Activated B cell treated with CpG ODN at 0.5 μM for 24 hours (primary cell): ENCODE results near the gene PNKD. TPM values are rescaled to one million over a fixed set of nuclear protein-coding genes. Genes with fewer than 3 reads are reported as not detected.

ENCODE experiments used
- ATAC-seq: fragments of 200-7000 bp; cut with Tn5 transposase; one replicate; pipeline ENCODE4 v1.10.0; 2021; ENCODE audit warnings: low read depth, mild to moderate bottlenecking, moderate library complexity
- CTCF ChIA-PET: fragments of 350-600 bp; sonication (Branson Sonifier 250); formaldehyde crosslinking; loops from one replicate; lab custom pipeline; 2021; ENCODE audit warnings: antibody characterized with exemption; lab: Charles Lee
- POLR2A ChIA-PET: fragments of 350-600 bp; sonication (Branson Sonifier 250); formaldehyde crosslinking; loops from one replicate; lab custom pipeline; 2021; ENCODE audit warnings: antibody characterized with exemption; lab: Charles Lee
- DNase-seq: peaks from one replicate; pipeline ENCODE4 v3.0.0; 2022
- H3K27ac Mint-ChIP-seq: one replicate; pipeline ENCODE4 v1.8.0; 2020; ENCODE audit warnings: mixed read lengths
- H3K27me3 Mint-ChIP-seq: one replicate; pipeline ENCODE4 v1.8.0; 2021; ENCODE audit warnings: mixed read lengths
- H3K36me3 Mint-ChIP-seq: one replicate; pipeline ENCODE4 v1.8.0; 2021; ENCODE audit warnings: low read depth, mixed read lengths
- H3K4me1 Mint-ChIP-seq: one replicate; pipeline ENCODE4 v1.8.0; 2021; ENCODE audit warnings: mixed read lengths
- H3K4me3 Mint-ChIP-seq: one replicate; pipeline ENCODE4 v1.8.0; 2020; ENCODE audit warnings: mild to moderate bottlenecking, mixed read lengths
- H3K9me3 Mint-ChIP-seq: one replicate; pipeline ENCODE4 v1.8.0; 2020; ENCODE audit warnings: mixed read lengths
- CTCF ChIP-seq: fragments of 200-600 bp; IDR thresholded peaks from one replicate; pipeline ENCODE4 v1.8.0; 2022; ENCODE audit warnings: antibody characterized with exemption, mild to moderate bottlenecking
- intact Hi-C: fragments of 100-400 bp; cut with micrococcal nuclease; formaldehyde crosslinking; loops from one replicate; pipeline ENCODE4 v1.15.1; 2024
- total RNA-seq: library from RNA; stranded (reverse); gene quantifications from 2 replicates; pipeline ENCODE4 v1.2.3, GENCODE V29; 2022

PNKD gene
- total RNA-seq, 1 donor from 2014 or later, result 21.0 TPM

GRCh38 chr2:218257390-218257981, 12.8 kb upstream of the PNKD start:
- CTCF ChIA-PET, result interaction anchor here (0.6 to 3.6 kb wide), 16 partner anchors 10 to 290 kb away, joined by 3 to 29 read pairs (median 4); partner anchors contain the start of genes AAMP, ARPC2, CXCR1 and PNKD

GRCh38 chr2:218259099-218259961, 11.0 kb upstream of the PNKD start:
- H3K9me3 Mint-ChIP-seq, result no peaks in the 10 kb centered on the region
- intact Hi-C loops, result no loop called here
- DNase-seq (no peak), ATAC-seq (no peak)
- H3K27ac Mint-ChIP-seq, result peak overlapping the region; percentile 92
- CTCF ChIA-PET, result interaction anchor here (1.4 to 3.6 kb wide), 2 partner anchors 12 to 41 kb away, joined by 4 to 29 read pairs; partner anchors contain the start of genes AAMP and PNKD
- peaks cover 79% of the 10 kb centered on the region for H3K4me1 Mint-ChIP-seq
- H3K36me3 Mint-ChIP-seq, result peaks cover 34% of the 10 kb centered on the region
- no peaks in the 10 kb centered on the region for H3K27me3 Mint-ChIP-seq
- no peak overlapping the region for H3K4me3 Mint-ChIP-seq
- no peak for TF ChIP-seq CTCF
- POLR2A ChIA-PET, result interaction anchor here (0.6 to 8.4 kb wide), 4 partner anchors 9 to 41 kb away, joined by 3 to 94 read pairs (median 10); partner anchors contain the start of genes AAMP, ARPC2 and PNKD

More at GRCh38 chr2:218257390-218257981, 12.8 kb upstream of the PNKD start:
- Mint-ChIP-seq H3K27me3 (no peaks in the 10 kb centered on the region), H3K9me3 (no peaks in the 10 kb centered on the region), H3K4me1 (peaks cover 70% of the 10 kb centered on the region), H3K36me3 (peaks cover 43% of the 10 kb centered on the region), H3K4me3 (peak overlapping the region; percentile 73), H3K27ac (peak overlapping the region; percentile 92)
- ATAC-seq (peak; percentile 89), DNase-seq (peak; percentile 67)
- intact Hi-C loops, result loop anchor here (1.0 kb wide), 9 partner anchors 13 to 311 kb away; partner anchors contain the start of genes AAMP, ARPC2, CNOT9 and PNKD
- POLR2A ChIA-PET, result interaction anchor here (0.6 to 8.4 kb wide), 12 partner anchors 9 to 1188 kb away, joined by 3 to 94 read pairs (median 4); partner anchors contain the start of genes AAMP, ARPC2 and PNKD
- TF ChIP-seq CTCF, result no peak

GRCh38 chr2:218260166-218260565, 10.2 kb upstream of the PNKD start:
- POLR2A ChIA-PET, result interaction anchor here (0.6 to 8.4 kb wide), 3 partner anchors 10 to 42 kb away, joined by 4 to 94 read pairs (median 14); partner anchors contain the start of genes AAMP, ARPC2 and PNKD
- H3K36me3 Mint-ChIP-seq, result peaks cover 34% of the 10 kb centered on the region
- H3K9me3 Mint-ChIP-seq, result no peaks in the 10 kb centered on the region
- peaks cover 73% of the 10 kb centered on the region for H3K4me1 Mint-ChIP-seq
- no peaks in the 10 kb centered on the region for H3K27me3 Mint-ChIP-seq
- CTCF ChIA-PET, result interaction anchor here (3.6 kb wide), 1 partner anchor 11 kb away, joined by 29 read pairs; the partner anchor contains the start of genes AAMP and PNKD
- no peak for ATAC-seq
- TF ChIP-seq CTCF, result no peak
- peak overlapping the region; percentile 79 for H3K27ac Mint-ChIP-seq
- intact Hi-C loops, result no loop called here
- no peak for DNase-seq
- no peak overlapping the region for H3K4me3 Mint-ChIP-seq

- no peak for DNase-seq
- H3K9me3 Mint-ChIP-seq, result no peaks in the 10 kb centered on the region
- intact Hi-C loops, result no loop called here
- H3K27me3 Mint-ChIP-seq, result no peaks in the 10 kb centered on the region
- H3K36me3 Mint-ChIP-seq, result peaks cover 34% of the 10 kb centered on the region
- no peak for TF ChIP-seq CTCF
- peaks cover 70% of the 10 kb centered on the region for H3K4me1 Mint-ChIP-seq
- ATAC-seq, result no peak
- peak within 1 kb of the TSS; percentile 24 for H3K4me3 Mint-ChIP-seq
- ChIA-PET CTCF (no interaction called here), POLR2A (interaction anchor here (0.6 to 8.4 kb wide), 4 partner anchors 9 to 43 kb away, joined by 4 to 94 read pairs (median 11); partner anchors contain the start of genes AAMP, ARPC2 and PNKD)
- peak within 1 kb of the TSS; percentile 79 for H3K27ac Mint-ChIP-seq
Observed at GRCh38 chr2:218260742-218261422, 9.4 kb upstream of the PNKD start, which contains the start of gene GPBAR1. TSS of gene GPBAR1 (plus strand) at chr2:218261015. CDS start at chr2:218262725, 1,710 bp downstream.
